Neural progenitor cell (in vitro differentiated cells): ENCODE data around the gene KRTAP9-9. TPM values are rescaled to one million over a fixed set of nuclear protein-coding genes. Genes with fewer than 3 reads are reported as not detected.
"Not testable (repeated sequence)": the region's sequence is repeated elsewhere in the genome, so short reads cannot be mapped to it uniquely, and the experiment has no call there.

Experiments used
- DNase-seq: peaks from one replicate; pipeline ENCODE4 v3.0.0-alpha.2; 2016; ENCODE audit warnings: low spot score
- H2AFZ ChIP-seq: fragments of 200-600 bp; sonication (generic); replicated peaks from 2 replicates; pipeline ENCODE4 v1.6.1; 2016; ENCODE audit warnings: antibody characterized with exemption
- H3F3A ChIP-seq: fragments of 200-600 bp; sonication (generic); 2 replicates; pipeline ENCODE4 v1.6.1; 2016; ENCODE audit warnings: antibody characterized with exemption, low read depth
- H3K27ac ChIP-seq: fragments of 200-600 bp; sonication (generic); 2 replicates; pipeline ENCODE4 v1.5.1; 2016; ENCODE audit warnings: mild to moderate bottlenecking
- H3K27me3 ChIP-seq: fragments of 200-600 bp; sonication (generic); 2 replicates; pipeline ENCODE4 v1.6.1; 2016; ENCODE audit warnings: mild to moderate bottlenecking, moderate library complexity
- H3K36me3 ChIP-seq: fragments of 200-600 bp; sonication (generic); 2 replicates; pipeline ENCODE4 v1.5.1; 2016
- H3K4me1 ChIP-seq: fragments of 200-600 bp; sonication (generic); 2 replicates; pipeline ENCODE4 v1.6.1; 2016; ENCODE audit warnings: mixed run types
- H3K4me2 ChIP-seq: fragments of 200-600 bp; sonication (generic); 2 replicates; pipeline ENCODE4 v1.6.1; 2016
- H3K4me3 ChIP-seq: fragments of 200-600 bp; sonication (generic); 2 replicates; pipeline ENCODE4 v1.5.1; 2016
- H3K79me2 ChIP-seq: fragments of 200-600 bp; sonication (generic); 2 replicates; pipeline ENCODE4 v1.6.1; 2016; ENCODE audit warnings: low read depth
- H3K9ac ChIP-seq: fragments of 200-600 bp; sonication (generic); 2 replicates; pipeline ENCODE4 v1.6.1; 2016
- H3K9me3 ChIP-seq: fragments of 200-600 bp; sonication (generic); 2 replicates; pipeline ENCODE4 v1.5.1; 2016; ENCODE audit warnings: low read depth
- H4K20me1 ChIP-seq: fragments of 200-600 bp; sonication (generic); 2 replicates; pipeline ENCODE4 v1.6.1; 2016; ENCODE audit warnings: low read depth
- H3K27ac Mint-ChIP-seq: 3 replicates; pipeline ENCODE4 v1.8.0; 2021; ENCODE audit warnings: mixed read lengths
- H3K27me3 Mint-ChIP-seq: 2 replicates; pipeline ENCODE4 v1.8.0; 2022; ENCODE audit warnings: low read depth, mild to moderate bottlenecking, inconsistent platforms, moderate library complexity, mixed read lengths; ENCODE audit not compliant: insufficient read depth
- H3K36me3 Mint-ChIP-seq: 3 replicates; pipeline ENCODE4 v1.8.0; 2021; ENCODE audit warnings: mixed read lengths
- H3K4me1 Mint-ChIP-seq: 3 replicates; pipeline ENCODE4 v1.8.0; 2021; ENCODE audit warnings: mixed read lengths
- H3K4me3 Mint-ChIP-seq: 3 replicates; pipeline ENCODE4 v1.8.0; 2021; ENCODE audit warnings: mild to moderate bottlenecking, moderate library complexity, mixed read lengths
- H3K9me3 Mint-ChIP-seq: 3 replicates; pipeline ENCODE4 v1.8.0; 2020; ENCODE audit warnings: mixed read lengths
- EZH2 ChIP-seq: fragments of 200-600 bp; sonication (generic); IDR thresholded peaks from 2 replicates; pipeline ENCODE4 v1.6.1; 2017; ENCODE audit warnings: antibody characterized with exemption, mild to moderate bottlenecking, moderate library complexity
- EZH2phosphoT487 ChIP-seq: fragments of 200-600 bp; sonication (generic); IDR thresholded peaks from 2 replicates; pipeline ENCODE4 v1.6.1; 2017; ENCODE audit warnings: antibody characterized with exemption
- total RNA-seq: library from RNA; depleted of rRNA; stranded (reverse); fragments of >200 nt; gene quantifications from 2 replicates; pipeline ENCODE4 v1.2.3, GENCODE V29; 2015; ENCODE audit warnings: low replicate concordance
- TF ChIP-seq, protein P1 (sequence below): fragments of 200-600 bp; sonication (generic); IDR thresholded peaks from 2 replicates; pipeline ENCODE4 v1.5.1; 2017; ENCODE audit warnings: antibody characterized with exemption, mild to moderate bottlenecking

The KRTAP9-9 gene
- total RNA-seq, result not detected in 2 replicates

DNA sequence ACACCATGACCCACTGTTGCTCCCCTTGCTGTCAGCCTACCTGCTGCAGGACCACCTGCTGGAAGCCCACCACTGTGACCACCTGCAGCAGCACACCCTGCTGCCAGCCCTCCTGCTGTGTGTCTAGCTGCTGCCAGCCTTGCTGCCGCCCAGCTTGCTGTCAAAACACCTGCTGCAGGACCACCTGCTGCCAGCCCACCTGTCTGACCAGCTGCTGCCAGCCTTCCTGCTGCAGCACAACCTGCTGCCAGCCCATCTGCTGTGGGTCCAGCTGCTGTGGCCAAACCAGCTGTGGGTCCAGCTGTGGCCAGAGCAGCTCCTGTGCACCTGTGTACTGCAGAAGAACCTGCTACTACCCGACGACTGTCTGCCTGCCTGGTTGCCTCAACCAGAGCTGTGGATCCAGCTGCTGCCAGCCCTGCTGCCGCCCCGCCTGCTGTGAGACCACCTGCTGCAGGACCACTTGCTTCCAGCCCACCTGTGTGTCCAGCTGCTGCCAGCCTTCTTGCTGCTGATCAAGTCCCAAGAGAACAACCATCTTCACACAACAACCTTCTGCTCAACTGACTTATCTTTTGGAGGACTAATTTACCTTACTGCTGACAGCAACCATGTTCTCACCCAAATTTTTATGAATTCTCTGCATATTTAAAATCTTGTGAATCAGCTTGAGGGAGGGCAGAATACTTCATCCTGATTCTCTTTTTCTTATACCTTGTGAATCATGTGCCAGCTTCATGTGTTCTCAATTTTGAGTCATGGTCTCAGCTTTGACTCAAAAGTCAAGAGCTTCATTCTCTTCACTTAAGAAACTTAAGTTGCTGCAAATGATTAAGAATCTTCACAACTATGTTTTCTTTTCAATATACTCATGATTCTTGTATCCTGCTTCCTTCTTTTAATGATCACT lies at the start of gene KRTAP9-9:
Gene KRTAP9-9, plus strand, starts transcription at position 4 of the 910 bp plus-strand sequence.
- H3K36me3 Mint-ChIP-seq, H3K4me1 Mint-ChIP-seq: not testable (repeated sequence)

GRCh38 chr17:41211845-41212466 lies 43.2 kb upstream of the KRTAP9-9 start:
- Histone ChIP-seq H3K27ac (no peak overlapping the region), H3F3A (no peaks in the 10 kb centered on the region), H3K9ac (no peak overlapping the region), H3K9me3 (peaks cover 4% of the 10 kb centered on the region), H3K4me2 (no peak overlapping the region), H3K4me3 (no peak overlapping the region), H3K4me1 (no peaks in the 10 kb centered on the region), H3K27me3 (no peaks in the 10 kb centered on the region), H3K36me3 (no peaks in the 10 kb centered on the region), H2AFZ (no peak overlapping the region), H4K20me1 (no peaks in the 10 kb centered on the region), H3K79me2 (no peaks in the 10 kb centered on the region)
- H3K4me1 Mint-ChIP-seq, result no peaks in the 10 kb centered on the region
- H3K27ac Mint-ChIP-seq, result no peak overlapping the region
- TF ChIP-seq EZH2phosphoT487 (no peak), EZH2 (no peak)
- TF ChIP-seq, protein P1, sequence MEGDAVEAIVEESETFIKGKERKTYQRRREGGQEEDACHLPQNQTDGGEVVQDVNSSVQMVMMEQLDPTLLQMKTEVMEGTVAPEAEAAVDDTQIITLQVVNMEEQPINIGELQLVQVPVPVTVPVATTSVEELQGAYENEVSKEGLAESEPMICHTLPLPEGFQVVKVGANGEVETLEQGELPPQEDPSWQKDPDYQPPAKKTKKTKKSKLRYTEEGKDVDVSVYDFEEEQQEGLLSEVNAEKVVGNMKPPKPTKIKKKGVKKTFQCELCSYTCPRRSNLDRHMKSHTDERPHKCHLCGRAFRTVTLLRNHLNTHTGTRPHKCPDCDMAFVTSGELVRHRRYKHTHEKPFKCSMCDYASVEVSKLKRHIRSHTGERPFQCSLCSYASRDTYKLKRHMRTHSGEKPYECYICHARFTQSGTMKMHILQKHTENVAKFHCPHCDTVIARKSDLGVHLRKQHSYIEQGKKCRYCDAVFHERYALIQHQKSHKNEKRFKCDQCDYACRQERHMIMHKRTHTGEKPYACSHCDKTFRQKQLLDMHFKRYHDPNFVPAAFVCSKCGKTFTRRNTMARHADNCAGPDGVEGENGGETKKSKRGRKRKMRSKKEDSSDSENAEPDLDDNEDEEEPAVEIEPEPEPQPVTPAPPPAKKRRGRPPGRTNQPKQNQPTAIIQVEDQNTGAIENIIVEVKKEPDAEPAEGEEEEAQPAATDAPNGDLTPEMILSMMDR, result no peak
- no peaks in the 10 kb centered on the region for H3K36me3 Mint-ChIP-seq
- DNase-seq, result no peak
- no peak overlapping the region for H3K4me3 Mint-ChIP-seq
- H3K27me3 Mint-ChIP-seq, result no peaks in the 10 kb centered on the region
- no peaks in the 10 kb centered on the region for H3K9me3 Mint-ChIP-seq

More for the DNA sequence above, at the start of gene KRTAP9-9:
- not testable (repeated sequence) for DNase-seq, H3K9me3 ChIP-seq, H3K4me1 ChIP-seq, H3K9me3 Mint-ChIP-seq, H3K27ac Mint-ChIP-seq, H3K27me3 Mint-ChIP-seq, H4K20me1 ChIP-seq, H2AFZ ChIP-seq, H3K4me3 ChIP-seq, H3K27me3 ChIP-seq, H3K36me3 ChIP-seq, H3K9ac ChIP-seq, H3K4me3 Mint-ChIP-seq, H3K4me2 ChIP-seq, H3F3A ChIP-seq, H3K27ac ChIP-seq, H3K79me2 ChIP-seq

GRCh38 chr17:41212524-41213169 lies 42.5 kb upstream of the KRTAP9-9 start:
- TF ChIP-seq EZH2 (no peak), EZH2phosphoT487 (no peak)
- TF ChIP-seq, protein P1, result no peak
- Histone ChIP-seq H3K4me3 (no peak overlapping the region), H3K79me2 (no peaks in the 10 kb centered on the region), H3F3A (no peaks in the 10 kb centered on the region), H2AFZ (no peak overlapping the region), H3K9ac (no peak overlapping the region), H4K20me1 (no peaks in the 10 kb centered on the region), H3K36me3 (no peaks in the 10 kb centered on the region), H3K9me3 (peaks cover under 1% of the 10 kb centered on the region), H3K27me3 (no peaks in the 10 kb centered on the region), H3K27ac (no peak overlapping the region), H3K4me1 (no peaks in the 10 kb centered on the region), H3K4me2 (no peak overlapping the region)
- no peaks in the 10 kb centered on the region for H3K9me3 Mint-ChIP-seq
- H3K27me3 Mint-ChIP-seq, result no peaks in the 10 kb centered on the region
- H3K4me1 Mint-ChIP-seq, result no peaks in the 10 kb centered on the region
- H3K4me3 Mint-ChIP-seq, result no peak overlapping the region
- no peak overlapping the region for H3K27ac Mint-ChIP-seq
- H3K36me3 Mint-ChIP-seq, result no peaks in the 10 kb centered on the region
- DNase-seq, result no peak
